NK-92 treated with Interleukin-12 subunit alpha and Interleukin-12 subunit beta, amount 100 ng/mL, for 24 hours (cell line): ENCODE results near the gene RAD50.
A peak's percentile ranks its signal among the peaks of the same experiment; 100 is the strongest.
"Not testable (repeated sequence)": the region's sequence is repeated elsewhere in the genome, so short reads cannot be mapped to it uniquely, and the experiment has no call there.

Experiments
- DNase-seq: peaks from one replicate; lab custom pipeline; 2025; lab: John Stamatoyannopoulos, UW

The RAD50 gene

DNA sequence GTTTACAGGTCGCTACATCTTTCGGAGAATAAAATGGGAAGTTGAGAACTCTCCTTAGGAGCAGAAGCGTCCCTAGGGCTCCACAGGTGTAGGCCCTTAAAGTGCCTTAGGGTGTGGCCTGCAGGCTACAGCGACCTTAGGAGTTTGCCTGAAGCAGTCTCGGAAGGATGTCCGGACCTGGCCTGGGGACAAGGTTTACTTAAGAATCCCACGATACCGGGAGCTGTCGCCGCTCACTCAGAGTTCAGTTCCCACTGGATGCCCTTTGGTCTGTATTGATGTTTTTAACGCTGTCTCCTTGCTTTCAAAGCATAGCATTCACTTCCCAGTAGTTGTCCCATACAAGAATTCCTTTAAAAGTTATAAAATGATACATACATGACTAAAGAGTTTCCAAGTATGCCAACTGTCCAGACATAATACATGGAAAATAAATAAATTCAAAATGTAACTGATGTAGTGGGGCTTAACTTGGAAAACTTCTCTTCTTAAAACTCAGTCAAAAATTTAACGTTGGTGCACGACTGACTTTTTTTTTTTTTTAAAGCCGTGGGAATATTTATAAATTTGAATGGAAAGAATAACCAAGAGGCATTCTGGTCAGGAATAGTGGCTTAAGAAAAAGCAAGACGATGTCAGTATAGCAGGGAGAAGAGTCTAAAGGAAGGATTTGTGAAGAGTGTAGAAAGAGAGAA is 848 bp downstream of the RAD50 start:
- peak; percentile 40 for DNase-seq

GRCh38 chr5:132559383-132560060 is 2.7 kb downstream of the RAD50 start:
- no peak for DNase-seq

- peak; percentile 24 for DNase-seq
Measured at GRCh38 chr5:132561601-132562000, 4.8 kb downstream of the RAD50 start.

- not testable (repeated sequence) for DNase-seq
Measured at GRCh38 chr5:132564555-132564954, 7.8 kb downstream of the RAD50 start.

DNA sequence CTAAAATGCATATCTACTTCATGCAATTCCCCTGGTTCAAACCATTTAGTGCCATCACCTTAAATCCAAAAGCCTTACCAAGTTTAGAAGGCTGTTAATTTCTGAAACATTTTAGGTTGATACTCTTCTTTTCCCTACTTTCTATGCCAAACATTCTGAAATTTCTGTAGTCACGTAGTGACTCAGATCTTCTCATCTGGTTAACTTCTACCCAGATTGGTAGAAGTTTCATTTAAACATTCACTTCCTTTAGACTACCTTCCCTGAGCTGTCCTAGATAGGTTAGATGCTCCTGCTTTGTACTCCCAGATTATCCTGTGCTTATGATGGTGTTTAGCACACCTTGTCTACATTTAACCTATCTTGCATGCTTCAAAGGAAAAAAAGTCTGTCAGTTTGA is 9.9 kb downstream of the RAD50 start:
- DNase-seq: no peak

GRCh38 chr5:132576123-132576522 is 19.3 kb downstream of the RAD50 start:
- no peak for DNase-seq

GRCh38 chr5:132584560-132584959 is 27.8 kb downstream of the RAD50 start:
- DNase-seq: not testable (repeated sequence)

- no peak for DNase-seq
Measured at GRCh38 chr5:132586063-132586462, 29.3 kb downstream of the RAD50 start.

DNA sequence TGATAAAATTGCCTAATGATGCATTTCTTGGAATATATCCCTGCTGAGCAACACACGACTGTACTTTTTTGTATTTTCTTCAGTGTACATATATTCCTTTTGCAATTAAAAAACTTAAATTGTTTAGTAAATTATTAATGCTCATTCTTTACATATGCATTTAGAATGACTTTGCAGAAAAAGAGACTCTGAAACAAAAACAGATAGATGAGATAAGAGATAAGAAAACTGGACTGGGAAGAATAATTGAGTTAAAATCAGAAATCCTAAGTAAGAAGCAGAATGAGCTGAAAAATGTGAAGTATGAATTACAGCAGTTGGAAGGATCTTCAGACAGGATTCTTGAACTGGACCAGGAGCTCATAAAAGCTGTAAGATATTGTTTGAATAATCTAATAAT is 32.7 kb downstream of the RAD50 start:
- no peak for DNase-seq

GRCh38 chr5:132591145-132591544 is 34.4 kb downstream of the RAD50 start:
- no peak for DNase-seq

GRCh38 chr5:132592521-132592920 is 35.7 kb downstream of the RAD50 start:
- no peak for DNase-seq

- DNase-seq: no peak
Measured at GRCh38 chr5:132594170-132594569, 37.4 kb downstream of the RAD50 start.

- no peak for DNase-seq
Measured at GRCh38 chr5:132595624-132596023, 38.8 kb downstream of the RAD50 start.

DNA sequence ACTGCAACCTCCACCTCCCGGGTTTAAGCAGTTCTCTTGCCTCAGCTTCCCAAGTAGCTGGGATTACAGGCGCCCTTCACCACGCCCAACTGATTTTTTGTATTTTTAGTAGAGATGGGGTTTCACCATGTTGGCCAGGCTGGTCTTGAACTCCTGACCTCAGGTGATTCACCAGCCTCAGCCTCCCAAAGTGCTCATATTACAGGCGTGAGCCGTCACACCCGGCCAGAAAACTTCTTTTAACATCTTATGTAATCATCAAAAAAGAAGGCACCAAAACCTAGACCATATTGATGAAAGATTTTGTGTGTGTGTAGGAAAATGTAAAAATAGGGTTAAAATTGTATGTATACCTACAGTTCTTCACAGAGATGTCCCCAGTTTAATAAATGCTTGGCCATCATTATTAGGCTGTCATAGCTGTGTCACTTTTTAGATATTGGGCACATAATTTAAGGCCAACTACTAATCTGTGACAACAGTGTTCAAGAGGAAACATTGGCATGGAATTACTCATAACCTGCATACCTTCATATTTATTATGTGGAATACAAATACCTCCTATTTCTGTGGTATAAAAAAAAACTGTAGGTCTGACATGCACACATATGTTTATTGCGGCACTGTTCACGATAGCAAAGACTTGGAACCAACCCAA is 44.4 kb downstream of the RAD50 start:
- no peak for DNase-seq

DNA sequence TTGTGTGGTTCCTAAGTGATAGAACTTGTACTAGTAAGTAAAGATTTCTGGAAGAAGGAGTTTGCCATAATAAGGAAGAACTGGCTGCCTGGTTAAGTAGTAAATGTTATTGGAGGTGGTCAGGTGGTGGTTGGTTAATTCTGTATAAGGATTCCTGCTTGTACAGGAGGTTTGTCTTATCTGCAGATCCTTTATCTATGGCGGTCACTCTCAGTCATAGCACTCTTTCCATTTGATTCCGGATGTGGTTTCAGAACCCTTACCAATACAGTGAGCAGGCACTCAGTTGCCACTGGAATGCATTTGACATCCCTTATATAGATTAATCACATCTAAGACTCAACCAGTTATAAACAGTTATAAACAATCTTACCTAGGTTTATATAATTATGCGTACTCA is 50.3 kb downstream of the RAD50 start:
- DNase-seq: no peak

GRCh38 chr5:132608107-132608506 is 51.3 kb downstream of the RAD50 start:
- DNase-seq: no peak

DNA sequence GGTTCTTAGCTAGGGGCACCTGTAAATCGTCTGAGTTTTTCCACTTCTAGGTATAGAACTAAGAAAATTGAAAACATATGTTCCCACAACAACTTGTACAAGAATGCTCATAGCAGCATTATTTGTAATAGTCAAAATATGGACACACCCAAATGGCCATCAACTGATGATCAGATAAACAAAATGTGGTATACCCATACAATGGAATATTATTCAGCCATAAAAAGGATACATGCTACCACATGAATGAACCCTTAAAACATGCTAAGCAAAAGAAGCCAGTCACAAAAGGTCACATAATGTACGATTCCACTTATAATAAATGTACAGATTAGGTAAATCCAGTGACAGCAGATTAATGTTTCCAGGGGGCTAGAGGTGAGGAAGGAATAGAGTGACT is 55.2 kb downstream of the RAD50 start:
- DNase-seq: no peak

- no peak for DNase-seq
Measured at GRCh38 chr5:132612846-132613245, 56.1 kb downstream of the RAD50 start.

DNA sequence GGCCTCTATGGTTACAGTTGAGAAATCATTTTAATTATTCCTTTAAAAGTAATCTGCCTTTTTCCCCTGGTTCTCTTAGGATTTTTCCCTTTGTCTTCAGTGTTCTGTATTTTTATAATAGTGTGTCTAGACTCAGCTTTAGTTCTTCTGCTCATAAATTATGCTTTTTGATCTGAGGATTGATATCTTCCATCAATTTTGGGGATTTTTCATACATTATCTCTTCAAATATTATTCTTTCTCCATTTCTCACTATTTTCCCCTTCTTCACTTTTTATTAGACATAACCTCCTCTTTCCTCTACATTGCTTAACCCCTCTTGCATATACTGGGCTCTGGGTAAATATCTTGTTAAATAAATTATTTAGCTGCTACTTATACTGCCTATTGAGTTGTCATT is 64.9 kb downstream of the RAD50 start:
- DNase-seq: no peak

DNA sequence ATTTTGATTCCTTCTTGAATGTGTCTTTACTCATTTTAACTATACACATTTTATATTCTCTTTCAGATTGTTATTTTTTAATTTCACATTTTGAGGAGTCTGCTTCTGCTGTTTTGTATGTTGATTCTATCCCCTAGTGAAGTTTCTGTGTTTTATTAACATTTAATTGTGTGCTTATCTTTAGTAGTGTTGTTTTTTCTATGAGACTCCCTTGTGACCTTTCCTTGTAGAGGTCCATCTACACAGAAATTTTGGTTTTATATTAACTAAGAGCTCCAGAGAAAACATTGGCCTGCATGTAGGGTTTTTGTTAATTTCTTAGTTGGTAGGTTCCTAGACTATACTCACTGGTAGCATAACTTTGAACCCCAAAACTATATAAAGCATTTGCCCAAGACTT is 65.8 kb downstream of the RAD50 start:
- no peak for DNase-seq

DNA sequence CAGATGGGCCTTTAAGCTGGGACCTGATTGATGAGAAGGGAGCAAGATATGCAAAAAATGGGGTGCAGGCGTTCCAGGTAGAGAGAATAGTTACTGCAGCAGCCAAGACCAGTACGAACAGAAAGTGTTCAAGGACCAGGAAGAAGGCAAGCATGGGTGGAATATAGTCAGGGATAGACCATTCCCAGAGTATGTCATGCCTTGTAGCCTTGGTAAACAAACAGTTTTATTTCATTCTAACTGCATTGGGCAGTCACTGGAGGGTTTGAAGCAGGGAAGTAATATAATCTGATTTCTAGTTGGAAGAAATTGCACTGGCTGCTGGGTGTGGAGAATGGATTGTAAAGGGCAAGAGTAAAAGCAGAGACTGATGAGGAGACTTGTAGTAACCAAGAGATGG is 70.7 kb downstream of the RAD50 start:
- DNase-seq: no peak

- DNase-seq: no peak
Measured at GRCh38 chr5:132628814-132629213, 72.0 kb downstream of the RAD50 start.

- DNase-seq: no peak
Measured at GRCh38 chr5:132629230-132629944, 72.6 kb downstream of the RAD50 start.
